ENCODE measurements around the gene CREB3L1.

Gene CREB3L1

DNA sequence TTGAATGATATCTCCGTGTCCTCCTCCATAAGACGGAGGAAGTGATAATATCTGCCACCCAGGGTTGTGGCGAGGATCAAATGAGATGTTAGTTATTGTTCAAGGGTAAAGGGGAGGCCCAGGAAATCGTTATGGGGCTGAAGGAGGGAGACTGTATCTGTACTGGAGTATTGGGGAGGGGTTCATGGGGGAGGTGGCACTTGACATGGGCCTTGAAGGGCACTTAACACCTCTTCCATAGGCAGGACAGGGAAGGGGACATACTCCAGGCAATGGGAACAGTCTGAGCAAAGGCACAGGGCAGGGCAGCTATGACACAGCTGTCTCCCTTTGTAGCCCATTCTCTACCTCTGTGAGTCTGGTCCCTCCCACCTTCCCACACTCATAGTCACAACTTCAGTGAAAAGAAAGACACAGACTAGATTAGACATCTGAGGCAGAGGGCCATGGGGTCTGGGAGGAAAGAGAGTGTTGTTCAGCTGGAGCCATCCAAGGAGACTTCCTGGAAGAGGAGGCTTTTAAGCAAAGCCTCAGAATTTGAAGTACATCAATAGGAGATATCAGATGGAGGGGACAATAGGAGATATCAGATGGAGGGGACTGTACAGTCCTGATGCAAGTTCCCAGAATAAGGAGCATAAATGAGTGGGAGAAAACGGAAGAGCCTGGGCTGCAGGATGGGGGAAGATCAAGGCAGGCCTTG is 54.0 kb downstream of the CREB3L1 start:
- DNase-seq, result no peak

GRCh38 chr11:46332093-46332567 is 54.7 kb downstream of the CREB3L1 start:
- DNase-seq, result no peak

DNA sequence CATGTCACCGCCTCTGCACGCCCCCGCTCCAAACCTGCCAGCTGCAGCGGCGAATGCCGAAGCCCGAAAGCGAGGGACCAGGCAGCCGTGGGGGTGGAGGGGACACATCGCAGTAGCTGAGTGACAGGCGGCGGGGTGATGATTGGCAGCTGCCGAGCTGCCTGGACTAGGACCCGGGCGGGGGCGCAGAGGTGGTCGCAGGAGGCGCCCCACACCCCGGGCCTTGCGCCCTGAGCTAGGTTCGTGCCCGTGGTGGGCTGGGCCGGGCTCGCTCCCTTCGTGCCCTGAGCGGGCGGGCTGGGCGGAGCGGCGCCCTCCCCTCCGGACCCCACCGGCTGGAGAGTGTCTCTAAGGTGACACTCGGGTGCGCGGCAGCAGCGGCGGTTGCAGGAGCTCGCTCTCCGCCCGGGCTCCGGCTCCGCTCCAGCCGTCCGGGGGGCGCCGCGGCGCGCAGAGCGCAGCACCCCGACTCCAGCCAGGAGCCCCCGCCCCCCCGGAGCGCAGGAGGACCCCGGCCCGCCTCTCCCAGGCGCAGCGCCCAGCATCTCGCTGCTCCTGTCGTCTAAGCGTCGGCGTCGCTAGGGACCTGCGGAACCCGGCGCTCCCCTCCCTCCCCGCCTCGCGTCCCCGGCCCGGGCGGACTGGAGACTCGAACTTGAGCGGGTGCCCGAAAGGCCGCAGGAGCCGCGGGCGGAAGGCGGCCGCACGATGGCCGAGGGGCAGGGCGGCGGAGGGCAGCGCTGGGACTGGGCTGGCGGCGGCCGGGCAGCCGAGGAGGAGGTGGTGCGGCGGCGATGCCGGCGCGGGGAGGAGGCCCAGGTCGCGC is 55.3 kb downstream of the CREB3L1 start:
- DNase-seq, result peak in 1 of 4 experiments; percentile 24

DNA sequence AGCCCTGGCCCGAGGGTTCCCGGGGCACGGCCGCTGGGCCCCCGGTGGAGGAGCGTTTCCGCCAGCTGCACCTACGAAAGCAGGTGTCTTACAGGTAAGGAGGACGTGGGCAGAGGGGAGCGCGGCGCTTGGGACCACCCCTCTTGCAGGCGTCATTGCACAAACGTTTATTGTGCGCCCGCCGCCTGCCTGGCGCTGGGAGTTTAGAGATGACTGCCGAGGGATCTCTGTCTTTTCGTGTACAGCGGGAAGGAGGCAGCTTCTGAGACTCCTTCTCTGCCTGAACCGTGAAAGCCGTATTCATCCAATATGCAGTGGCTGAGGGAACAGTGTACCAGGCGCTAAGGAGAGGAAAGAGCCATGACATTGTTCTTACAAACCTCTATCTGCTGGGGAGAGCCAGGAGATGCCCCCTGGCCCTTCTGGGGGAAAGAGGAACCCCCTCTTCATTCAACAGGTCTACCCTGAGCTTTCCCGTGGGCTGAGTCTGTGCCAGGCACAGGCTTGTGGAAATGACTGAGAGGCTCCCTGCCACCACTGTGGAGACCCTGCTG is 56.0 kb downstream of the CREB3L1 start:
- DNase-seq, result no peak

DNA sequence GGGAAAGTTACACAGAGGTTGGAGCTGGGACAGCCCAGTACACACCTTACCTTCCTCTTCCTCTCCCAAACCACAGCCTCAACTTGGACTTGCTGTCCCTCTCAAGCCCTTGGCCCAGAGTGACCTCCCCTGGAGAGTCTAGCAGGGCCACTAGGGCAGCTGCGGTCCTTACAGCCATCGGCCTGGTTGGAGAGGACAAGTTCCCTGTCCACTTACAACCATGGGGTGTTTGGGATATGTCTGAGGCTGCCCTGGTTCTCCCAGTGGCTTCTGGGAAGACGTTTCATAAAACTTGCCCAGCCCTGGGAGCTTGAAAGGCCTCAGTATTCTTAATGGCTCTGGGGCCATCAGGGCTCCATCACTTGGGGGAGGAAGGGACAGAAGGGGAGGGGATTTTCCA is 56.7 kb downstream of the CREB3L1 start:
- DNase-seq, result no peak

DNA sequence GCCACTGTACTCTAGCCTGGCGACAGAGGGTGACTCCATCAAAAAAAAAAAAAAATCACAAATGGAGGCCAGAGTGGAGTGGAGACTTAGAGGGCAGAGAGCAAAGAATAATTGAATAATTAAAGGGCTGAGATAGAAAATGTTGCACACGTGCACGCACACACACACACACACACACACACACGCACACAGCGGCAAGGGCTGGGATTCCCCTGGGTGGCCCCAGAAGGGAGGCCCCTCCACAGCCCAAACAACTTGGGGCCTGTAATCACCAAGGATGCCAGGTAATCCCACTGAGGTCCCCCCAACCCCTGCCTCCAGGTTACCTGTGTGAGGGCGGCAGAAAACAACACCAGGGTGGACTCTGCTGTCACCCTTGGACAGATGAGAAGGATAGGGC is 57.8 kb downstream of the CREB3L1 start:
- DNase-seq, result no peak

DNA sequence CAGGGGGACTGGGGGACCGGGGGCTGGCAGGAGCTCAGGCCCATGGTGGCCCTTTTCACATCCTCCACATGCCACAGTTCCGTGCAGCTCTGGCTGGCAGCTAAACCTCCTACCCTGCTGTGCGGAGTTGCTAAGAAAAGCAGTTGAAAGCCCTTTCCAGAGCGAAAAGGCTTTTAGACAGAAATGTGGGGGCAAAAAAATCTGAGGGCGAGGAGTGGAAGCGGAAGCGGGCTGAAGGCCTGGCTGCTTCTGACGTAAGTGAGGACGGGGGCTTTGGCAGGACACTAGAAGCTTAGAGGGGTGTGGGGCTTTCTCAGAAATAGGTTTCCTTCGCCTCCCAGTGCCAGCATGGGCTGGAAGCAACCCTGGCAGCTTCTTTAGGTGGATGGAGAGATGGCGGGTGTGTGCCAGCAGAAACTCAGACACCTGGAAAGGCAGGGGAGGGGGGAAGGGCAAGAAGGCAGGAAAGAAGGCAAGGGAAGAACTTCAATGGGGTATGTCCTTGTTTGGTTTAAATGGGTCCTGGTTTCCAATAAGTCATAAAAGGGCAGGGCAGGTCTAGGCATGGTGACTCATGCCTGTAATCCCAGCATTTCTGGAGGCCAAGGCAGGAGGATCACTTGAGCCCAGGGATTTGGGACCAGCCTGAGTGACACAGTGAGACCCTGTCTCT is 58.6 kb downstream of the CREB3L1 start:
- no peak for DNase-seq

DNA sequence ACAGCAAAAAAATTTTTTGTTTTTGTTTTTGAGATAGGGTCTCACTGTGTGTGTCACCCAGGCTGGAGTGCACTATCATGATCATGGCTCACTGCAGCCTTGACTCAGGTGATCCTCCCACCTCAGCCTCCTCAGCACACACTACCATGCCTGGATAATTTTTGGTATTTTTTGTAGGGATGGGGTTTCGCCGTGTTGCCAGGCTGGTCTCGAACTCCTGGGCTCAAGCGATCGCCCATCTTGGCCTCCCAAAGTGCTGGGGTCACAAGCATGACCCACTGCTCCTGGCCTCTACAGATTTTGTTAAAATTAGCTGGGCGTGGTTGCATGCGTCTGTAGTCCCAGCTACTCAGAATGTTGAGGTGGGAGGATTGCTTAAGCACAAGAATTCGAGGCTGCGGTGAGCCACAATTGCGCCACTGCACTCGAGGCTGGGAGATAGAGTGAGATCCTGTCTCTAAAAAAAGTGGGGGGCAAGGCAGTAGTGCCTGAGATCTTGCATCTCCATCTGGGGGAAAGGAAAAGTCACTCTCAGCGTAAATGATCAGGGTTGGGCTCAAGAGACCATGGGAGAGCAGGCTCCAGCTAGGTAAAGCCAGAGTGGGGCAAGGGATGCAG is 59.2 kb downstream of the CREB3L1 start:
- DNase-seq, result no peak

DNA sequence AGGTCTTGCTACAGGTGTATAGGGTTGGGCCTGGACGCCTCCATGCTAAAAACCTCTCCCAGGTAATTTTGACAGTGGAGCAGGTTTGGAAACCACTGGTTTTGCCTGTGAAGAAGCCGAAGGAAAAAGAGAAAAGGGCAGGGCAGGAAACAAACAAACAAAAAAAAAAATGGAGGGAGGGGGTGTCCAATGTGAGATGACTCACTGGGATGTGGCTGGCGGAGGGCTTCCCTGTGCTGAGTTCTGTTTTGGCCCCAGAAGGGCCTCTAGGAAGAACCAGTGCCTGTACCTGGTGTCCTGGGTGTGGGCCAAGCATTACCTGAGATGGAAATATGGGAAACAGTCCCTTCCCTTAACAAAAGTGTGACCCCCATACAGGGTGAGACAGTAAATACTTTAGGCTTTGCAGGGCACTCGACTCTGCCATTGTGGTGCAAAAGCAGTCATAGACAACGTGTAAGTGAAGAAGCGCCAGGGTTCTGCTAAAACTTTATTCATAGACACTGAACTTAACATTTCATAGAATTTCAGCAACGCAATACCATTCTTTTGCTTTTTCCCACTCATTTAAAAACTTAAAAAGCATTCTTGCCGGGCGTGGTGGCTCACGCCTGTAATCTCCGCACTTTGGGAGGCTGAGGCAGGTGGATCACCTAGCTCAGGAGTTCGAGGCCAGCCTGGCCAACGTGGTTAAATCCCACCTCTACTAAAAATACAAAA is 60.3 kb downstream of the CREB3L1 start:
- DNase-seq, result no peak

GRCh38 chr11:46338636-46338987 is 61.1 kb downstream of the CREB3L1 start:
- no peak for DNase-seq

- no peak for DNase-seq
These were observed 61.7 kb downstream of the CREB3L1 start for GRCh38 chr11:46338988-46339666.

- no peak for DNase-seq
These were observed 62.4 kb downstream of the CREB3L1 start for GRCh38 chr11:46339816-46340215.

DNA sequence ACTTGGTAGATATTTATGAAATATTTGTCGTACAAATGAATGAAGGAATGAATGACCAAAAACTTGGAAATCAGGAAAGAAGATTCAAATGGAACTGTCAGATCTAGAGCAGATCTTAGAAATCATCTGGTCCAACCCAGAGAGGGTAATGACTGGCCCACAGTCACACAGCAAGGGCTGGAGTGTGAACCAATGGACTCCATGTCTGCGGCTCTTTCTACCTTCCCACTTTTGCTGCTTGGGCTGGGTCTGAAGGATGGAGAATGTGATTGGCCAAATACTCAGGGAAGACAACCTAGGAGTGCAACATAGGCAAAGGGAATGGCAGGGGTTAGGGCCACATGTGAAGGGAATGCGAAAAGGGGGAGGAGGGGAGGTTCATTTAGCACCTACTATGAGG is 64.0 kb downstream of the CREB3L1 start:
- DNase-seq, result no peak

DNA sequence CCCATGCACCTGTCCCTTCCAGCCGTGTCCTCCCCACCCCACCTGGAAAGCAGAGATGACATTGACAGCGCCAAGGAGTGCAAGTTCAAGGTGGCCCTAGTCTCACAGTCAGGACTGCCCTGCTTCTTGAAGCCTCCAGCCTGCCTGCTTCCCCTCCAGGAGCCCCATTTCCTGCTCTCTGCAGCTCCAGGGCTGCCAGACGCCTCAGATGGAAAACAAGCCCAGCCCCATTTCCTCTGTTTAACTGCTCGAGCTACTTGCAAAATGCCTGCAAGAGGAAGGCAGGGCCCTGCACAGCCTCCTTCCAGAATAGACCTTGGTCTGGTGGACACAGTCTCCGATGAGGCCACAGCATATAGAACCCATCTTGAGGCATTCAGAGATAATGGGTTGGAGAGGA is 64.8 kb downstream of the CREB3L1 start:
- DNase-seq, result no peak

DNA sequence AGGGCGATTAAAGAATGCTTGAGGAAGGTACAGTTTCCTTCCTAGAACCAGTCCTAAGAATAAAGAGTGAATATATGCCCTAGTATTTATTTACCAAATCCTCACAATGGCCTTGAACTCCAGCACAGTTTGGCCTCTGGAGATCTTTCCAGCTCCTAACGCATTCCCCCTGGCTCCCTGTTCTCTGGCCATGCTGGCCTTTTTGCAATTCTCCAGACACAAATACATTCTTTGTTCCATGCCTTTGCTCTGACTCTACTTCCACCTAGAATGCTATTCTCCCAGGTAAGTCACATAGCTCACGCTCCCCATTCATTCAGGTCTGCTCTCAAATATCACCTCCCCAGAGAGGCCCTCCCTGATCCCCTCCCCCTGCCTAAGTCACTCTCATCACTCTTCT is 66.1 kb downstream of the CREB3L1 start:
- no peak for DNase-seq

- DNase-seq, result no peak
These were observed 67.7 kb downstream of the CREB3L1 start for GRCh38 chr11:46345131-46345597.

DNA sequence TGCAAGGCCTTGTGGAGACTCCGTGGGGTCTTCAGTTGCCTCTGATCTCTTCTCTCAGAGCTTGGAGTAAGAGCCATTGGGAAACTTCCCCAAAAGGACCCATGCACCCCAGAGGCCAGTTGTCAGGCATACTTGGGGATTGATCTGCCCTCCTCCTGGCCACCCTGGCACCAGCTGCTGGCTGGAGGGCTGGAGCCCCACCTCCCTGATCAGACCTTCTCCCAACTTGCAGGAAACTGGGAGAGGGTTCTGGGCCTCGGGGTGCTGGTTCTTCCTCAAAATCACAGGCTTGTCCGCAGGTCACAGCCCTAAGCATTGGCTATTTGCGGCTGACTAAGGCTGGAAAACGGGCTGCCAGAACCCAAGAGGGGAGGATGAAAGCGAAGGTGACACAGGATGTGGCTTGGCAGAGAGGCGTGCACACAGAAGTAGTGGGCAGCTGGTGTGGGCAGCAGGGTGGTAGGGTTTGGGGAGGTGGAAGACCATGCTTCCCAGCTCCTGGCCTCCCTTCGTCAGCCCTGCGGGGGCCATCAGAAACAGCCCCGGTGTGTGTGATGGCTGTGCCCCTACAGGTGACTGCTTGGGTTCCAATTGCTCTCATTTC is 68.5 kb downstream of the CREB3L1 start:
- DNase-seq, result no peak

GRCh38 chr11:46346886-46347636 is 69.6 kb downstream of the CREB3L1 start, which contains the start of gene DGKZ:
Gene DGKZ, plus strand, starts transcription at chr11:46347463. Its CDS starts 197 bp downstream, at chr11:46347660.
- DNase-seq, result peak; percentile 75 to 91 (median 85)

DNA sequence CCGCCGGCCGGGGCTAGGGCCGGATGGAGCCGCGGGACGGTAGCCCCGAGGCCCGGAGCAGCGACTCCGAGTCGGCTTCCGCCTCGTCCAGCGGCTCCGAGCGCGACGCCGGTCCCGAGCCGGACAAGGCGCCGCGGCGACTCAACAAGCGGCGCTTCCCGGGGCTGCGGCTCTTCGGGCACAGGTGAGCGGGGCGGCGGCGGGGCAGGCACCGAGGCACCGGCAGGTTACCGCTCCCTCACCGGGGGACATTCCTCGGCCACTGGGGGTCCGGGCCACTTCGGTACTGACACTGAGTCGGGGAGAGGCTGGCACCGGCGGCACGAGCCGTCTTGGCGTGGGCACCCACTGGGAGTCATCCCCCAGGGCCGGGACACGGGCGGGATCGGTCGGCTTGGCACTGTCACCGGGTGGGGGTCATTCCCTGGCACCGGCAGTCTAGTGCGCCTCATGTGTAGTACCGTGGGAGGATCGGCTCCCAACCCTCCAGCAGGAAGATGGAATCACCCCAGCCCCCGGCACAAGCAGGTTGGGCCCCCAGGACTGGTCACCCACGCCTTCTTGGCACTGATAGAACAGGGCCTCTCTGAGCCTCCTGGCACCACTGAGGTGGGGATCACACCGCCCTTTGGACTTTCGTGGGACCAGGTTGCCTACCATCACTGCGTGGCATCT is 70.3 kb downstream of the CREB3L1 start:
- DNase-seq, result no peak
